Keratinocyte (primary cell): ENCODE results near the gene ASB14. TPM values are rescaled to one million over a fixed set of nuclear protein-coding genes. Genes with fewer than 3 reads are reported as not detected.

Source experiments
- DNase-seq: peaks from one replicate; pipeline ENCODE4 v3.0.0-alpha.2; 2011; ENCODE audit warnings: low read depth, missing footprints, low spot score
- FAIRE-seq: peaks from 2 replicates; lab custom pipeline; 2011; peaks lifted over from hg19 to GRCh38; lab: Jason Lieb, UNC
- H2AFZ ChIP-seq: 2 replicates; pipeline ENCODE4 v1.6.0; 2012; ENCODE audit warnings: low read length, control low read depth, inconsistent platforms; ENCODE audit not compliant: control insufficient read depth
- H3K27ac ChIP-seq: 2 replicates; pipeline ENCODE4 v1.5.1; 2011; ENCODE audit warnings: low read length; ENCODE audit not compliant: control insufficient read depth, insufficient read depth
- H3K27me3 ChIP-seq: 3 replicates; pipeline ENCODE4 v1.6.0; 2011; ENCODE audit warnings: low read length; ENCODE audit not compliant: control insufficient read depth, insufficient read depth; ENCODE audit errors: extremely low read depth
- H3K36me3 ChIP-seq, 2 experiments: 2 replicates in 1 of 2; 3 replicates in 1 of 2; pipeline ENCODE4 v1.5.1; 2011; ENCODE audit warnings: low read length in 2 of 2, mild to moderate bottlenecking in 1 of 2; ENCODE audit not compliant: control insufficient read depth in 2 of 2, insufficient read depth in 2 of 2; ENCODE audit errors: extremely low read depth in 1 of 2
- H3K4me1 ChIP-seq: 3 replicates; pipeline ENCODE4 v1.5.1; 2011; ENCODE audit warnings: low read length; ENCODE audit not compliant: control insufficient read depth, insufficient read depth; ENCODE audit errors: extremely low read depth
- H3K4me2 ChIP-seq: 3 replicates; pipeline ENCODE4 v1.6.0; 2011; ENCODE audit warnings: low read depth, low read length; ENCODE audit not compliant: control insufficient read depth, insufficient read depth; ENCODE audit errors: extremely low read depth
- H3K4me3 ChIP-seq, 3 experiments: fragments of 200-600 bp in 1 of 3; sonication (generic) in 1 of 3; 2 replicates in 2 of 3; 3 replicates in 1 of 3; pipeline ENCODE4 v1.5.1; 2011 to 2016; ENCODE audit warnings: low read length in 3 of 3, mild to moderate bottlenecking in 3 of 3, control low read depth in 2 of 3, inconsistent platforms in 1 of 3, low read depth in 1 of 3, mixed read lengths in 1 of 3, mixed run types in 1 of 3, moderate library complexity in 1 of 3; ENCODE audit not compliant: control insufficient read depth in 2 of 3, insufficient read depth in 2 of 3; ENCODE audit errors: extremely low read depth in 1 of 3
- H3K79me2 ChIP-seq: 2 replicates; pipeline ENCODE4 v1.6.0; 2012; ENCODE audit warnings: low read length; ENCODE audit not compliant: control insufficient read depth, insufficient read depth
- H3K9ac ChIP-seq: 3 replicates; pipeline ENCODE4 v1.6.0; 2011; ENCODE audit warnings: low read length; ENCODE audit not compliant: control insufficient read depth, insufficient read depth; ENCODE audit errors: extremely low read depth
- H3K9me1 ChIP-seq: 3 replicates; pipeline ENCODE4 v1.6.0; 2011; ENCODE audit warnings: low read length; ENCODE audit not compliant: control insufficient read depth, insufficient read depth; ENCODE audit errors: extremely low read depth
- H3K9me3 ChIP-seq: 2 replicates; pipeline ENCODE4 v1.5.1; 2012; ENCODE audit warnings: low read depth, low read length; ENCODE audit not compliant: control insufficient read depth
- H4K20me1 ChIP-seq: 3 replicates; pipeline ENCODE4 v1.6.0; 2011; ENCODE audit warnings: low read length; ENCODE audit not compliant: control insufficient read depth, insufficient read depth; ENCODE audit errors: extremely low read depth
- EZH2 ChIP-seq: IDR thresholded peaks from one replicate; pipeline ENCODE4 v1.6.1; 2012; ENCODE audit warnings: inconsistent platforms, mild to moderate bottlenecking, low read length, moderate library complexity
- dilution Hi-C: fragments of 300-500 bp; cut with MboI; formaldehyde crosslinking; loops from one replicate; pipeline ENCODE4 v1.7.0; 2020; ENCODE audit warnings: low sequenced_read_pairs; ENCODE audit not compliant: extremely low pct_ligation_motif_present
- polyA plus RNA-seq, 5 experiments: library from polyadenylated mRNA; depleted of rRNA in 3 of 5; stranded (reverse) in 3 of 5; stranded (forward) in 1 of 5; unstranded in 1 of 5; fragments of >200 nt; gene quantifications; 1 replicate in 1 of 5; 2 replicates in 3 of 5; 3 replicates in 1 of 5; pipeline versions ENCODE4 v1.2.1 to v1.2.3, GENCODE V29; 2011 to 2012; ENCODE audit warnings: missing spikeins in 2 of 5, low read depth in 1 of 5, low replicate concordance in 1 of 5
- TF ChIP-seq, protein P1 (sequence below), 3 experiments: IDR thresholded peaks in 1 of 3; conservative IDR thresholded peaks in 1 of 3; optimal IDR thresholded peaks in 1 of 3; 2 replicates in 2 of 3; 3 replicates in 1 of 3; pipeline versions ENCODE3 to v1.5.1; 2011; ENCODE audit warnings: low read length in 3 of 3, mild to moderate bottlenecking in 3 of 3, moderate library complexity in 2 of 3, control low read depth in 1 of 3, inconsistent platforms in 1 of 3; ENCODE audit not compliant: insufficient read depth in 2 of 3; ENCODE audit errors: extremely low read depth in 1 of 3

ASB14 gene
- polyA plus RNA-seq, 1 donor (not counting 4 experiments of a cell fraction or from before 2014, with no cell fraction given): not detected

DNA sequence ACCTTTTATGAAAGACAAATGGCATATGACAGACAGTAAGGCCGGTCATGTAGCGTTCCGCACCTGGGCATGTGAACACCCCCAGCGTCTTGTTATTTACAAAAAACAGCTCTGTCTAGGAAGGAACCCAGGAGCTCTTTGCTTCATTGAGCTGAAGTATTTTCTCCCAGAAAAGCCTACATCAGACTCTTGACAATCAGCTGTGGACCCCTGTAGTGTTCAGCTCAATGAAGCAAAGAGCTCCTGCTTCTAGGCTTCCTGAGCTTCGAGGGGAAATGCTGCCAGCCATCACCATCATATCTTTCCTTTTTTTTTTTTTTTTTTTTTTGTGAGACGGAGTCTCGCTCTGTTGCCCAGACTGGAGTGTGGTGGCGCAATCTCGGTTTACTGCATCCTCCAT lies 4.1 kb downstream of the ASB14 start:
- H4K20me1 ChIP-seq: no peaks in the 10 kb centered on the region
- H3K36me3 ChIP-seq: no peaks in the 10 kb centered on the region
- H2AFZ ChIP-seq: no peak overlapping the region
- H3K27me3 ChIP-seq: no peaks in the 10 kb centered on the region
- TF ChIP-seq, protein P1, sequence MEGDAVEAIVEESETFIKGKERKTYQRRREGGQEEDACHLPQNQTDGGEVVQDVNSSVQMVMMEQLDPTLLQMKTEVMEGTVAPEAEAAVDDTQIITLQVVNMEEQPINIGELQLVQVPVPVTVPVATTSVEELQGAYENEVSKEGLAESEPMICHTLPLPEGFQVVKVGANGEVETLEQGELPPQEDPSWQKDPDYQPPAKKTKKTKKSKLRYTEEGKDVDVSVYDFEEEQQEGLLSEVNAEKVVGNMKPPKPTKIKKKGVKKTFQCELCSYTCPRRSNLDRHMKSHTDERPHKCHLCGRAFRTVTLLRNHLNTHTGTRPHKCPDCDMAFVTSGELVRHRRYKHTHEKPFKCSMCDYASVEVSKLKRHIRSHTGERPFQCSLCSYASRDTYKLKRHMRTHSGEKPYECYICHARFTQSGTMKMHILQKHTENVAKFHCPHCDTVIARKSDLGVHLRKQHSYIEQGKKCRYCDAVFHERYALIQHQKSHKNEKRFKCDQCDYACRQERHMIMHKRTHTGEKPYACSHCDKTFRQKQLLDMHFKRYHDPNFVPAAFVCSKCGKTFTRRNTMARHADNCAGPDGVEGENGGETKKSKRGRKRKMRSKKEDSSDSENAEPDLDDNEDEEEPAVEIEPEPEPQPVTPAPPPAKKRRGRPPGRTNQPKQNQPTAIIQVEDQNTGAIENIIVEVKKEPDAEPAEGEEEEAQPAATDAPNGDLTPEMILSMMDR (optimal IDR thresholded peaks at IDR 0.05 in 1 of 3, IDR thresholded peaks at IDR 0.05 in 1 of 3, conservative IDR thresholded peaks at IDR 0.05 in 1 of 3; ENCODE audit: extremely low read depth in 1 of 3, insufficient read depth in 2 of 3, low read length in 3 of 3): no peak
- no peak for TF ChIP-seq EZH2
- H3K9ac ChIP-seq: no peak overlapping the region
- H3K9me3 ChIP-seq: no peaks in the 10 kb centered on the region
- no peaks in the 10 kb centered on the region for H3K9me1 ChIP-seq
- no peak overlapping the region for H3K4me2 ChIP-seq
- no peak overlapping the region for H3K4me3 ChIP-seq
- H3K79me2 ChIP-seq: no peaks in the 10 kb centered on the region
- dilution Hi-C loops: no loop called here
- no peaks in the 10 kb centered on the region for H3K4me1 ChIP-seq
- no peak overlapping the region for H3K27ac ChIP-seq
- FAIRE-seq (no peak), DNase-seq (no peak)

DNA sequence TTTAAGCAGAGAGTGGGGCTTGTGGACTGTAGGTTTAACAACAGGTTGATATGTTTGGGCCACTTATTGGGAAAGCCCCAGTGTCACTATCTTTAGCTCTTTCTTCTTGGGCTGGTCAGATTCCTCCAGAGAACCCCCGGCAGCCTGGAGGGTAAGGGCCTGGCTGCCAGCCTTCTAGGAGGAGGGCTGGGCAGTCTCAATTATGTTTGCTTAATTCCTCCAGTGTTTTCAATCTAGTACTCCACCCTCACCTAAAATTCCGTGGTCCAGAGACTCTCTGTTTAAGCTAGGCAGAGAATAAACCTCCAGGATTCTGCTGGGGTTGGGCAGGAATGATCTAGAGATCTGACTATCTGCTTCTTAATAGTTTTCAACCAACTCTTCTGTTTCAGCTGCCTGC lies 5.3 kb downstream of the ASB14 start:
- FAIRE-seq: no peak
- Histone ChIP-seq H3K9me3 (no peaks in the 10 kb centered on the region), H3K9ac (no peak overlapping the region), H3K4me1 (no peaks in the 10 kb centered on the region), H3K4me3 (no peak overlapping the region), H3K4me2 (no peak overlapping the region), H2AFZ (no peak overlapping the region), H3K36me3 (no peaks in the 10 kb centered on the region), H4K20me1 (no peaks in the 10 kb centered on the region), H3K27me3 (no peaks in the 10 kb centered on the region), H3K9me1 (no peaks in the 10 kb centered on the region), H3K27ac (no peak overlapping the region), H3K79me2 (no peaks in the 10 kb centered on the region)
- dilution Hi-C loops: no loop called here
- DNase-seq: no peak
- TF ChIP-seq, protein P1 (optimal IDR thresholded peaks at IDR 0.05 in 1 of 3, IDR thresholded peaks at IDR 0.05 in 1 of 3, conservative IDR thresholded peaks at IDR 0.05 in 1 of 3; ENCODE audit: extremely low read depth in 1 of 3, insufficient read depth in 2 of 3, low read length in 3 of 3): no peak
- TF ChIP-seq EZH2: no peak
